Endothelial cell of umbilical vein (primary cell): Measurements from ENCODE around the gene FLNB. TPM values are rescaled to one million over a fixed set of nuclear protein-coding genes. Genes with fewer than 3 reads are reported as not detected.

ENCODE experiments used
- BruUV-seq: library from RNA; stranded (reverse); fragments of 400-500 nt; replicated peaks from 2 replicates; lab custom pipeline; 2021; lab: Mats Ljungman, UMichigan
- CTCF ChIA-PET: fragments of 300-600, 350-600 bp; sonication (Branson Sonifier 250); formaldehyde crosslinking; loops from one replicate; lab custom pipeline; 2021; ENCODE audit warnings: antibody characterized with exemption, inconsistent platforms; lab: Charles Lee
- POLR2A ChIA-PET: fragments of 300-600, 350-600 bp; sonication (Branson Sonifier 250); formaldehyde crosslinking; loops from one replicate; lab custom pipeline; 2021; ENCODE audit warnings: antibody characterized with exemption, inconsistent platforms; lab: Charles Lee
- DNase-seq: peaks from one replicate; pipeline ENCODE4 v3.0.0-alpha.2; 2011; ENCODE audit warnings: low read depth, low spot score
- FAIRE-seq: peaks from 2 replicates; lab custom pipeline; 2011; peaks lifted over from hg19 to GRCh38; lab: Jason Lieb, UNC
- H2AFZ ChIP-seq: 2 replicates; pipeline ENCODE4 v1.6.0; 2012; ENCODE audit warnings: low read depth, low read length, control low read depth, inconsistent platforms
- H3K27ac ChIP-seq: 2 replicates; pipeline ENCODE4 v1.5.1; 2011; ENCODE audit warnings: low read depth, mild to moderate bottlenecking, control low read depth, low read length, moderate library complexity; ENCODE audit not compliant: insufficient read depth
- H3K27me3 ChIP-seq, 2 experiments: 2 replicates each; pipeline versions ENCODE4 v1.6.0 to v1.6.1; 2011; ENCODE audit warnings: low read length in 2 of 2, mixed read lengths in 1 of 2; ENCODE audit not compliant: control insufficient read depth in 2 of 2, insufficient read depth in 2 of 2
- H3K36me3 ChIP-seq, 2 experiments: 2 replicates in 1 of 2; 3 replicates in 1 of 2; pipeline ENCODE4 v1.5.1; 2011; ENCODE audit warnings: low read length in 2 of 2, mild to moderate bottlenecking in 1 of 2, moderate library complexity in 1 of 2; ENCODE audit not compliant: control insufficient read depth in 2 of 2, insufficient read depth in 2 of 2; ENCODE audit errors: extremely low read depth in 1 of 2
- H3K4me1 ChIP-seq: 3 replicates; pipeline ENCODE4 v1.5.1; 2011; ENCODE audit warnings: mild to moderate bottlenecking, low read length; ENCODE audit not compliant: control insufficient read depth, insufficient read depth; ENCODE audit errors: extremely low read depth
- H3K4me2 ChIP-seq: 2 replicates; pipeline ENCODE4 v1.6.1; 2011; ENCODE audit warnings: low read length, control low read depth, mixed read lengths; ENCODE audit not compliant: insufficient read depth
- H3K4me3 ChIP-seq, 3 experiments: fragments of 200-600 bp in 1 of 3; sonication (generic), shearing (Covaris generic) in 1 of 3; replicated peaks in 1 of 3; 2 replicates each; pipeline ENCODE4 v1.5.1; 2011 to 2016; ENCODE audit warnings: control low read depth in 3 of 3, low read length in 3 of 3, mild to moderate bottlenecking in 2 of 3, inconsistent platforms in 1 of 3, low read depth in 1 of 3, moderate library complexity in 1 of 3; ENCODE audit not compliant: insufficient read depth in 1 of 3
- H3K79me2 ChIP-seq: 2 replicates; pipeline ENCODE4 v1.6.0; 2012; ENCODE audit warnings: low read length, inconsistent platforms; ENCODE audit not compliant: control insufficient read depth, insufficient read depth
- H3K9ac ChIP-seq: replicated peaks from 2 replicates; pipeline ENCODE3; 2011; ENCODE audit warnings: low read length, control low read depth; ENCODE audit not compliant: insufficient read depth; ENCODE audit errors: extremely low read depth
- H3K9me1 ChIP-seq: replicated peaks from 3 replicates; pipeline ENCODE4 v1.6.0; 2011; ENCODE audit warnings: mild to moderate bottlenecking, low read length; ENCODE audit not compliant: control insufficient read depth, insufficient read depth; ENCODE audit errors: extremely low read depth
- H3K9me3 ChIP-seq: replicated peaks from 2 replicates; pipeline ENCODE4 v1.5.1; 2012; ENCODE audit warnings: low read length, inconsistent platforms; ENCODE audit not compliant: control insufficient read depth, insufficient read depth
- H4K20me1 ChIP-seq: replicated peaks from 2 replicates; pipeline ENCODE3; 2011; ENCODE audit warnings: mild to moderate bottlenecking, low read length; ENCODE audit not compliant: control insufficient read depth, insufficient read depth; ENCODE audit errors: extremely low read depth
- CTCF ChIP-seq, 2 donors: IDR thresholded peaks; 1 replicate in 1 of 2; 2 replicates in 1 of 2; pipeline ENCODE4 v1.5.1; 2011; ENCODE audit warnings: low read length in 2 of 2, mild to moderate bottlenecking in 2 of 2, moderate library complexity in 2 of 2, control low read depth in 1 of 2, inconsistent platforms in 1 of 2, low read depth in 1 of 2; ENCODE audit not compliant: insufficient read depth in 1 of 2; ENCODE audit errors: extremely low read depth in 1 of 2
- EZH2 ChIP-seq: IDR thresholded peaks from 2 replicates; pipeline ENCODE4 v1.6.1; 2012; ENCODE audit warnings: borderline replicate concordance, low read depth, mild to moderate bottlenecking, moderate library complexity, low read length, inconsistent platforms; ENCODE audit not compliant: severe bottlenecking
- FOS ChIP-seq: IDR thresholded peaks from 2 replicates; pipeline ENCODE4 v1.6.1; 2011; ENCODE audit warnings: mild to moderate bottlenecking, low read length, moderate library complexity, borderline replicate concordance; ENCODE audit not compliant: insufficient read depth
- GATA2 ChIP-seq: IDR thresholded peaks from 2 replicates; pipeline ENCODE4 v1.7.0; 2011; ENCODE audit warnings: low read depth, mild to moderate bottlenecking, moderate library complexity, mixed read lengths, low read length; ENCODE audit not compliant: insufficient read length, insufficient read depth
- JUN ChIP-seq: IDR thresholded peaks from 2 replicates; pipeline ENCODE4 v1.6.1; 2011; ENCODE audit warnings: borderline replicate concordance, low read depth; ENCODE audit not compliant: insufficient read length, insufficient read depth
- MAX ChIP-seq: IDR thresholded peaks from 2 replicates; pipeline ENCODE4 v1.6.1; 2011; ENCODE audit not compliant: insufficient read depth, insufficient read length
- MYC ChIP-seq: IDR thresholded peaks from one replicate; pipeline ENCODE4 v1.6.1; 2011; ENCODE audit warnings: mild to moderate bottlenecking, low read depth, low read length
- POLR2A ChIP-seq: IDR thresholded peaks from 2 replicates; pipeline ENCODE4 v1.6.1; 2012; ENCODE audit warnings: low read depth, mild to moderate bottlenecking, control low read depth, low read length
- POLR2AphosphoS5 ChIP-seq: IDR thresholded peaks from 2 replicates; pipeline ENCODE4 v1.6.1; 2012; ENCODE audit warnings: low read depth, mild to moderate bottlenecking, control low read depth, low read length, moderate library complexity; ENCODE audit not compliant: insufficient read depth
- dilution Hi-C: fragments of 300-500 bp; cut with MboI; formaldehyde crosslinking; loops from one replicate; pipeline ENCODE4 v1.15.0; 2019; ENCODE audit warnings: low sequenced_read_pairs; ENCODE audit not compliant: extremely low pct_ligation_motif_present
- intact Hi-C: fragments of 100-400 bp; cut with micrococcal nuclease; formaldehyde crosslinking; loops from one replicate; pipeline ENCODE4 v1.10.0; 2022
- polyA plus RNA-seq, 4 experiments: library from polyadenylated mRNA; depleted of rRNA in 3 of 4; stranded (reverse) in 3 of 4; unstranded in 1 of 4; fragments of >200 nt; gene quantifications; 2 replicates each; pipeline versions ENCODE4 v1.2.1 to v1.2.3, GENCODE V29; 2011 to 2012; ENCODE audit warnings: missing spikeins in 1 of 4
- total RNA-seq: library from RNA; stranded (reverse); gene quantifications from 2 replicates; pipeline ENCODE4 v1.2.3, GENCODE V29; 2021

The FLNB gene
- total and polyA plus RNA-seq, 2 donors (not counting 3 experiments of a cell fraction or from before 2014, with no cell fraction given), result 479 to 670 TPM

- Histone ChIP-seq H4K20me1 (no peaks in the 10 kb centered on the region), H3K9ac (no peak overlapping the region), H3K27ac (no peak overlapping the region), H3K4me3 (no peak overlapping the region), H3K79me2 (no peaks in the 10 kb centered on the region), H3K9me1 (no peaks in the 10 kb centered on the region), H2AFZ (no peak overlapping the region), H3K4me1 (peaks cover 7% of the 10 kb centered on the region), H3K4me2 (no peak overlapping the region), H3K27me3 (no peaks in the 10 kb centered on the region), H3K36me3 (no peaks in the 10 kb centered on the region), H3K9me3 (no peaks in the 10 kb centered on the region)
- FAIRE-seq (no peak), DNase-seq (no peak)
- TF ChIP-seq GATA2, result no peak
- no peak for TF ChIP-seq JUN
- no peak for TF ChIP-seq FOS
- TF ChIP-seq MAX, result no peak
- TF ChIP-seq CTCF (IDR thresholded peaks at IDR 0.05; ENCODE audit: extremely low read depth in 1 of 2, insufficient read depth in 1 of 2, low read depth in 1 of 2, low read length in 2 of 2), result no peak
- no peak for TF ChIP-seq MYC
- no peak for TF ChIP-seq EZH2
- TF ChIP-seq POLR2A, result no peak
- no peak for TF ChIP-seq POLR2AphosphoS5
- intact Hi-C loops (loop anchor here (2.0 kb wide), 1 partner anchor 39 kb away; no protein-coding TSS in a partner anchor), dilution Hi-C loops (no loop called here)
- ChIA-PET POLR2A (no interaction called here), CTCF (interaction anchor here (1.4 to 9.0 kb wide), 4 partner anchors 10 to 38 kb away, joined by 4 to 72 read pairs (median 29); no protein-coding TSS in a partner anchor)
- BruUV-seq, result no TSS peak
Observed at GRCh38 chr3:58215317-58216025, 207.2 kb downstream of the FLNB start.
